ENCODE measurements around the gene ART3. TPM values are rescaled to one million over a fixed set of nuclear protein-coding genes. Genes with fewer than 3 reads are reported as not detected.

Gene ART3
- total RNA-seq, 1 experiment from 2014 or later = not detected

DNA sequence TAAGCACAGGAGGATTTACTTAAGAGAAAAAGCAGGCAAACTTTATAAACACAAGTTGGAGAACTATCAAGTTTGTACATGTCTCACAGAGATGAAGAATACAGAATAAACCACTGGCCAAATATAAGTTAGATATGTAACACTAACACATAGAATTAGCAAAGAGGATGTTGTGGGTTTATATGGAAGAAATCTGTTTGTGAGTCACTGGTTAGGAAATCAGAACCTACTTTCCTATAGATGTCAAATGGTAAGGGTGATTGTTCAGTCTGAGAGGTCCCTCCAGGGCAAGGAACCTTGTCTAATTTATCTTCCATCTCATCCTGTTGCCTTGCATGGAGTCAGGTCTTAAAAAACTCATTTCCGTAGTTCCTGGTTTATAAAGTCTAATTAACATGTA lies 14.8 kb upstream of the ART3 start:
- CTCF ChIA-PET = no interaction called here
- intact Hi-C loops (cut with micrococcal nuclease; ENCODE audit: unreplicated experiment) = no loop called here
- BruUV-seq (replicated peaks) = no TSS peak

DNA sequence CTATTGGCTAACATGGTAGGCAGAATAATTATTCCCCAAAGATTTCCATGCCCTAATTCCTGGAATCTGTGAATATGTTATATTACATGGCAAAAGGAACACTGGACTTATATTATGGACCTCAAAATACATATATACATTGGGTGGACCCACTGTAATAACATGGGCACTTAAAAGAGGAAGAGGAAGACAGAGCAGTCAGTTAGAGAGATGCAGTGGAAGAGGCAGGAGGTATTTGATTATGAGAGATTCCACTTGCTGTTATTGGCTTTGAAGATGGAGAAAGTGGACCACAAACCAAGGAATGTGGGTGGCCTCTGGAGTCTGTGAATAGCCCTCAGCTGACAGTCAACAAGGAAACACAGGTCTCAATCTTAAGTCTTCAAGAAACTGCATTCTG lies 14.0 kb upstream of the ART3 start:
- no peaks in the 10 kb centered on the region for H3K36me3 ChIP-seq (ENCODE audit: insufficient read depth, low read length, poor library complexity, severe bottlenecking)
- no peak overlapping the region for H3K27ac ChIP-seq (ENCODE audit: low read depth, low read length, poor library complexity, severe bottlenecking)
- no peak for DNase-seq (ENCODE audit: low spot score)
- no peak overlapping the region for H3K4me3 ChIP-seq (ENCODE audit: low read depth, low read length, poor library complexity, severe bottlenecking)
- BruUV-seq (replicated peaks) = no TSS peak
- no peaks in the 10 kb centered on the region for H3K4me1 ChIP-seq (ENCODE audit: insufficient read depth, low read length, poor library complexity, severe bottlenecking)
- intact Hi-C loops (cut with micrococcal nuclease; ENCODE audit: unreplicated experiment) = no loop called here
- ChIA-PET POLR2A (ENCODE audit: low non-redundant PET) (no interaction called here), CTCF (no interaction called here)
- no peak for TF ChIP-seq EZH2 (IDR thresholded peaks at IDR 0.05; ENCODE audit: borderline replicate concordance, low read depth, low read length, poor library complexity, severe bottlenecking)
- no peak for TF ChIP-seq CTCF (conservative IDR thresholded peaks at IDR 0.05; ENCODE audit: low read depth, low read length)
- H3K9me3 ChIP-seq (ENCODE audit: low read depth, low read length, poor library complexity, severe bottlenecking) = no peaks in the 10 kb centered on the region
- H3K27me3 ChIP-seq (replicated peaks; ENCODE audit: insufficient read depth, low read depth, low read length, poor library complexity) = no peaks in the 10 kb centered on the region

More for the DNA sequence above, 14.8 kb upstream of the ART3 start:
- Histone ChIP-seq H3K36me3 (ENCODE audit: insufficient read depth, low read length, poor library complexity, severe bottlenecking) (no peaks in the 10 kb centered on the region), H3K9me3 (ENCODE audit: low read depth, low read length, poor library complexity, severe bottlenecking) (no peaks in the 10 kb centered on the region), H3K27me3 (replicated peaks; ENCODE audit: insufficient read depth, low read depth, low read length, poor library complexity) (no peaks in the 10 kb centered on the region), H3K27ac (ENCODE audit: low read depth, low read length, poor library complexity, severe bottlenecking) (no peak overlapping the region), H3K4me1 (ENCODE audit: insufficient read depth, low read length, poor library complexity, severe bottlenecking) (no peaks in the 10 kb centered on the region), H3K4me3 (ENCODE audit: low read depth, low read length, poor library complexity, severe bottlenecking) (no peak overlapping the region)
- no peak for DNase-seq (ENCODE audit: low spot score)
- POLR2A ChIA-PET (ENCODE audit: low non-redundant PET) = no interaction called here
- no peak for TF ChIP-seq EZH2 (IDR thresholded peaks at IDR 0.05; ENCODE audit: borderline replicate concordance, low read depth, low read length, poor library complexity, severe bottlenecking)
- no peak for TF ChIP-seq CTCF (conservative IDR thresholded peaks at IDR 0.05; ENCODE audit: low read depth, low read length)

DNA sequence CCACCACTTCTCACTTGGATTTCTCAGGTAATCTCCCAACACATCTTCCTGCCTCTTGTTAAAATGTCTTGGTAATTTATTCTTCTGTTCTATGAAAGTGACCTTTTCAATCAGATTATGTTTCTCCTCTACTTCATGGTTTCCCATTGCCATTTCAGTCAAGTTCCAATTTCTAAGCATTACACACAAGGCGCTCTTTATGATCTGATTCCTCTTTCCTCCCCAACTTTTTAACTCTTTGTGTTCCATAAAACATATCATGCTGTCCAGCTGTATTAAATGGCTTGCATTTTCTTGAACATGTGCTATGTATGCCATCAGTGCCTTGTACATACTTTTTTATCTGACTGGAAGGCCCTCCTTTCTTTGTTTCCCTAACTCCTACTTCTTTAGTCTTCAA lies 13.1 kb upstream of the ART3 start:
- H3K36me3 ChIP-seq (ENCODE audit: insufficient read depth, low read length, poor library complexity, severe bottlenecking) = no peaks in the 10 kb centered on the region
- POLR2A ChIA-PET (ENCODE audit: low non-redundant PET) = no interaction called here
- no peaks in the 10 kb centered on the region for H3K4me1 ChIP-seq (ENCODE audit: insufficient read depth, low read length, poor library complexity, severe bottlenecking)
- no peaks in the 10 kb centered on the region for H3K27me3 ChIP-seq (replicated peaks; ENCODE audit: insufficient read depth, low read depth, low read length, poor library complexity)
- H3K27ac ChIP-seq (ENCODE audit: low read depth, low read length, poor library complexity, severe bottlenecking) = no peak overlapping the region
- CTCF ChIA-PET = no interaction called here
- DNase-seq (ENCODE audit: low spot score) = no peak
- H3K9me3 ChIP-seq (ENCODE audit: low read depth, low read length, poor library complexity, severe bottlenecking) = no peaks in the 10 kb centered on the region
- no peak overlapping the region for H3K4me3 ChIP-seq (ENCODE audit: low read depth, low read length, poor library complexity, severe bottlenecking)
- BruUV-seq (replicated peaks) = no TSS peak
- TF ChIP-seq EZH2 (IDR thresholded peaks at IDR 0.05; ENCODE audit: borderline replicate concordance, low read depth, low read length, poor library complexity, severe bottlenecking) (no peak), CTCF (conservative IDR thresholded peaks at IDR 0.05; ENCODE audit: low read depth, low read length) (no peak)
- intact Hi-C loops (cut with micrococcal nuclease; ENCODE audit: unreplicated experiment) = no loop called here
